HCT116 (cell line): ENCODE results near the gene CCHCR1. TPM values are rescaled to one million over a fixed set of nuclear protein-coding genes. Genes with fewer than 3 reads are reported as not detected.

Experiments
- ATAC-seq: fragments of 200-7000 bp; cut with Tn5 transposase; 2 replicates; pipeline ENCODE4 v1.9.1; 2020; ENCODE audit warnings: mild to moderate bottlenecking, moderate library complexity
- BruUV-seq: library from RNA; stranded (reverse); fragments of 400-500 nt; replicated peaks from 2 replicates; lab custom pipeline; 2021; lab: Mats Ljungman, UMichigan
- CTCF ChIA-PET: fragments of 300-600 bp; sonication (Branson Sonifier 250); formaldehyde crosslinking; loops from one replicate; lab custom pipeline; 2021; ENCODE audit warnings: antibody characterized with exemption; lab: Charles Lee
- POLR2A ChIA-PET: fragments of 300-600, 350-600 bp; sonication (Branson Sonifier 250); formaldehyde crosslinking; loops from one replicate; lab custom pipeline; 2021; ENCODE audit warnings: antibody characterized with exemption; lab: Charles Lee
- RAD21 ChIA-PET, 2 experiments: fragments of 300-600 bp; sonication (Branson Sonifier 250); formaldehyde crosslinking; loops; one replicate each; lab custom pipeline; 2023; ENCODE audit warnings: low total read pairs in 2 of 2; ENCODE audit not compliant: uncharacterized antibody in 2 of 2, unreplicated experiment in 2 of 2, low non-redundant PET in 1 of 2; lab: Charles Lee
- DNase-seq: peaks from one replicate; pipeline ENCODE4 v3.0.0-alpha.2; 2010; ENCODE audit warnings: low read depth, low spot score
- H2AFZ ChIP-seq: fragments of 200-600 bp; shearing (Covaris generic), sonication (generic); 2 replicates; pipeline ENCODE4 v1.6.1; 2017; ENCODE audit warnings: low read depth, mixed run types, mixed read lengths, antibody characterized with exemption, low read length; ENCODE audit not compliant: poor library complexity, severe bottlenecking
- H3K27ac ChIP-seq: 2 replicates; pipeline ENCODE4 v1.5.1; 2012; ENCODE audit warnings: low read depth, low read length
- H3K27me3 ChIP-seq: fragments of 200-600 bp; sonication (generic); 2 replicates; pipeline ENCODE4 v1.6.1; 2016; ENCODE audit warnings: mixed run types, low read length, mixed read lengths; ENCODE audit not compliant: insufficient read depth
- H3K36me3 ChIP-seq, 2 experiments: fragments of 200-500 bp in 1 of 2; fragments of 200-600 bp in 1 of 2; sonication (Bioruptor generic) in 1 of 2; sonication (generic) in 1 of 2; 2 replicates each; pipeline versions ENCODE4 v1.5.1 to v1.6.1; 2014 to 2016; ENCODE audit warnings: low read length in 2 of 2, inconsistent platforms in 1 of 2, mixed read lengths in 1 of 2, mixed run types in 1 of 2; ENCODE audit not compliant: insufficient read depth in 2 of 2, control insufficient read depth in 1 of 2
- H3K4me1 ChIP-seq, 2 experiments: fragments of 200-600 bp in 1 of 2; sonication (generic) in 1 of 2; 2 replicates each; pipeline versions ENCODE4 v1.5.1 to v1.6.1; 2012 to 2017; ENCODE audit warnings: low read length in 2 of 2, inconsistent platforms in 1 of 2, mild to moderate bottlenecking in 1 of 2, mixed read lengths in 1 of 2, mixed run types in 1 of 2, moderate library complexity in 1 of 2; ENCODE audit not compliant: insufficient read depth in 2 of 2, control insufficient read depth in 1 of 2
- H3K4me2 ChIP-seq: fragments of 200-600 bp; sonication (generic); 2 replicates; pipeline ENCODE4 v1.6.1; 2017; ENCODE audit warnings: mixed run types, low read length, mixed read lengths
- H3K4me3 ChIP-seq, 2 experiments: fragments of 200-600 bp in 1 of 2; sonication (generic) in 1 of 2; replicated peaks in 1 of 2; 2 replicates each; pipeline ENCODE4 v1.5.1; 2011 to 2016; ENCODE audit warnings: low read length in 2 of 2, control low read depth in 1 of 2, low read depth in 1 of 2, mild to moderate bottlenecking in 1 of 2, mixed read lengths in 1 of 2, mixed run types in 1 of 2
- H3K79me2 ChIP-seq: fragments of 200-600 bp; sonication (generic); 2 replicates; pipeline ENCODE4 v1.6.1; 2017; ENCODE audit warnings: mild to moderate bottlenecking, mixed run types, low read length, moderate library complexity, mixed read lengths; ENCODE audit not compliant: insufficient read depth
- H3K9ac ChIP-seq: fragments of 200-600 bp; sonication (generic); 2 replicates; pipeline ENCODE4 v1.6.1; 2016; ENCODE audit warnings: low read length, mixed read lengths
- H3K9me2 ChIP-seq: fragments of 200-600 bp; sonication (generic), shearing (Covaris generic); 2 replicates; pipeline ENCODE4 v1.6.1; 2017; ENCODE audit warnings: mixed run types, mild to moderate bottlenecking, moderate library complexity; ENCODE audit not compliant: insufficient read depth
- H3K9me3 ChIP-seq, 2 experiments: fragments of 200-500 bp in 1 of 2; fragments of 200-600 bp in 1 of 2; sonication (Bioruptor generic) in 1 of 2; sonication (generic) in 1 of 2; 2 replicates each; pipeline ENCODE4 v1.6.1; 2014 to 2017; ENCODE audit warnings: low read length in 2 of 2, mixed read lengths in 2 of 2, inconsistent platforms in 1 of 2, low read depth in 1 of 2, mild to moderate bottlenecking in 1 of 2, mixed run types in 1 of 2, moderate library complexity in 1 of 2; ENCODE audit not compliant: control insufficient read depth in 1 of 2, insufficient read depth in 1 of 2
- H4K20me1 ChIP-seq: fragments of 200-600 bp; sonication (generic), shearing (Covaris generic); 2 replicates; pipeline ENCODE4 v1.6.1; 2017; ENCODE audit warnings: mixed run types, mild to moderate bottlenecking, moderate library complexity; ENCODE audit not compliant: insufficient read depth
- ATF3 ChIP-seq: IDR thresholded peaks from 2 replicates; pipeline ENCODE4 v1.6.1; 2012
- CBX3 ChIP-seq: IDR thresholded peaks from 2 replicates; pipeline ENCODE4 v1.6.1; 2012; ENCODE audit warnings: low read depth
- EGR1 ChIP-seq: IDR thresholded peaks from 2 replicates; pipeline ENCODE4 v1.6.1; 2012; ENCODE audit warnings: low read depth
- ELF1 ChIP-seq: IDR thresholded peaks from 2 replicates; pipeline ENCODE4 v1.6.1; 2012; ENCODE audit warnings: low read depth, borderline replicate concordance
- FOSL1 ChIP-seq: IDR thresholded peaks from 2 replicates; pipeline ENCODE4 v1.6.1; 2012; ENCODE audit warnings: low read depth
- JUND ChIP-seq: IDR thresholded peaks from 2 replicates; pipeline ENCODE4 v1.6.1; 2012
- POLR2A ChIP-seq: IDR thresholded peaks from 2 replicates; pipeline ENCODE4 v1.7.0; 2011; ENCODE audit warnings: borderline replicate concordance; ENCODE audit not compliant: insufficient read depth, insufficient read length; ENCODE audit errors: extremely low read depth
- POLR2AphosphoS5 ChIP-seq: IDR thresholded peaks from 2 replicates; pipeline ENCODE4 v1.6.1; 2011; ENCODE audit warnings: mild to moderate bottlenecking, low read depth, low read length, moderate library complexity
- RAD21 ChIP-seq: IDR thresholded peaks from 2 replicates; pipeline ENCODE4 v1.6.1; 2012; ENCODE audit warnings: low read depth, mild to moderate bottlenecking
- SP1 ChIP-seq: IDR thresholded peaks from 2 replicates; pipeline ENCODE4 v1.6.1; 2012; ENCODE audit warnings: low read depth
- SRF ChIP-seq: IDR thresholded peaks from 2 replicates; pipeline ENCODE4 v1.6.1; 2012; ENCODE audit warnings: low read depth
- YY1 ChIP-seq: IDR thresholded peaks from 2 replicates; pipeline ENCODE4 v1.6.1; 2011; ENCODE audit warnings: low read length, low read depth, moderate library complexity, mild to moderate bottlenecking; ENCODE audit not compliant: insufficient replicate concordance; ENCODE audit errors: extremely low read depth
- ZBTB33 ChIP-seq: IDR thresholded peaks from 2 replicates; pipeline ENCODE4 v1.6.1; 2011; ENCODE audit warnings: mild to moderate bottlenecking, low read length, moderate library complexity; ENCODE audit not compliant: insufficient replicate concordance; ENCODE audit errors: extremely low read depth
- ZFX ChIP-seq: fragments of 450-650 bp; IDR thresholded peaks from 2 replicates; pipeline ENCODE4 v1.6.1; 2017
- ZNF274 ChIP-seq: fragments of 200-500 bp; sonication (Bioruptor generic); IDR thresholded peaks from 2 replicates; pipeline ENCODE4 v1.6.1; 2014; ENCODE audit warnings: mild to moderate bottlenecking, low read depth, low read length, inconsistent platforms
- intact Hi-C: fragments of 100-400 bp; cut with micrococcal nuclease; formaldehyde crosslinking; loops from 2 replicates; pipeline ENCODE4 v1.10.0; 2022
- total RNA-seq: library from RNA; stranded (reverse); gene quantifications from one replicate; pipeline ENCODE4 v1.2.1, GENCODE V29; 2021; ENCODE audit not compliant: unreplicated experiment

Gene CCHCR1
- total RNA-seq, 1 experiment from 2014 or later, result 40.7 TPM

GRCh38 chr6:31131595-31131994 lies 26.0 kb downstream of the CCHCR1 start:
- TF ChIP-seq POLR2AphosphoS5, result no peak
- no peak for TF ChIP-seq SRF
- no peak for TF ChIP-seq FOSL1
- TF ChIP-seq JUND, result no peak
- no peak for TF ChIP-seq SP1
- TF ChIP-seq ZNF274, result no peak
- no peak for TF ChIP-seq EGR1
- no peak for TF ChIP-seq ELF1
- no peak for TF ChIP-seq ZFX
- no peak for TF ChIP-seq YY1
- TF ChIP-seq ZBTB33, result no peak
- no peak for TF ChIP-seq POLR2A
- TF ChIP-seq ATF3, result no peak
- no peak for TF ChIP-seq RAD21
- no peak for TF ChIP-seq CBX3
- TF ChIP-seq, all 23 proteins: peak for 0
- intact Hi-C loops, result no loop called here
- Histone ChIP-seq H3K36me3 (no peaks in the 10 kb centered on the region), H3K4me1 (peaks cover 0 to 7% of the 10 kb centered on the region in 2 experiments; a peak in 2 of 4 replicates), H3K9me3 (no peaks in the 10 kb centered on the region), H3K27me3 (no peaks in the 10 kb centered on the region), H3K9ac (no peak overlapping the region), H3K79me2 (no peaks in the 10 kb centered on the region), H3K4me3 (no peak overlapping the region), H4K20me1 (no peaks in the 10 kb centered on the region), H3K9me2 (no peaks in the 10 kb centered on the region), H2AFZ (no peak overlapping the region), H3K27ac (no peak overlapping the region), H3K4me2 (no peak overlapping the region)
- no TSS peak for BruUV-seq
- RAD21 ChIA-PET, result no interaction called here
- CTCF ChIA-PET, result interaction anchor here (0.9 to 1.3 kb wide), 2 partner anchors 8 to 17 kb away, joined by 4 read pairs; partner anchors contain the start of gene PSORS1C1
- no peak for ATAC-seq
- POLR2A ChIA-PET, result no interaction called here
- DNase-seq, result no peak
